ENCODE measurements around the gene BMERB1. TPM values are rescaled to one million over a fixed set of nuclear protein-coding genes. Genes with fewer than 3 reads are reported as not detected.
"Not testable (repeated sequence)": the region's sequence is repeated elsewhere in the genome, so short reads cannot be mapped to it uniquely, and the experiment has no call there.

Gene BMERB1
- total RNA-seq, 1 experiment from 2014 or later: 13.6 TPM

DNA sequence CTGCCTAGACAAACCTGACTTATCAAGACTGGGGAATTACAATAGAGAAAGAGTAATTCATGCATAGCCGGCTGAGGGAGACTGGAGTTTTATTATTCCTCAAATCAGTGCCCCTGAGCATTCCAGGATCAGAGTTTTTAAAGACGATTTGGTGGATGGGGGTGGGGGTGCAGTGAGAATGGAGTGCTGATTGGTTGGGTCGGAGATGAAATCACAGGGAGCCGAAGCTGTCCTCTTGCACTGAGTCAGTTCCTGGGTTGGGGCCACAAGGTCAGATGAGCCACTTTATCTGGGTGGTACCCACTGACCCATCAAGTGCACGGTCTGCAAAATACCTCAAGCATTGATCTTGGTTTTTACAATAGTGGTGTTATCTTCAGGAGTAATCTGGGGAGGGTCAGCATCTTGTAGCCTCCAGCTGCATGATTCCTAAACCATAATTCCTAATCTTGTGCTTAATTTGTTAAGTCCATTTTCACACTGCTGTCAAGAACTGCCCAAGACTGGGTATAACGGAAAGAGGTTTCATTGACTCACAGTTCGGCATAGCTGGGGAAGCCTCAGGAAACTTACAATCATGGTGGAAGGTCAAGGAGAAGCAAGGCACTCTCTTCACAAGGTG is 139.0 kb downstream of the BMERB1 start:
- ATAC-seq: no peak
- Mint-ChIP-seq H3K27me3 (ENCODE audit: low read depth) (no peaks in the 10 kb centered on the region), H3K36me3 (no peaks in the 10 kb centered on the region), H3K4me1 (peaks cover 25% of the 10 kb centered on the region), H3K27ac (no peak overlapping the region), H3K4me3 (no peak overlapping the region), H3K9me3 (peaks cover 10% of the 10 kb centered on the region)
- ChIA-PET POLR2A (no interaction called here), CTCF (no interaction called here)
- TF ChIP-seq JUN (CRISPR knock-in tag; IDR thresholded peaks at IDR 0.05) (no peak), MXD4 (CRISPR knock-in tag; IDR thresholded peaks at IDR 0.05; ENCODE audit: borderline replicate concordance) (no peak), OVOL2 (CRISPR knock-in tag; IDR thresholded peaks at IDR 0.05; ENCODE audit: borderline replicate concordance) (no peak), SMAD4 (CRISPR knock-in tag; IDR thresholded peaks at IDR 0.05) (no peak), SOX15 (CRISPR knock-in tag; IDR thresholded peaks at IDR 0.05) (no peak), PRRX2 (CRISPR knock-in tag; IDR thresholded peaks at IDR 0.05) (no peak), NFATC4 (CRISPR knock-in tag; IDR thresholded peaks at IDR 0.05) (no peak), NR3C1 (CRISPR knock-in tag; conservative IDR thresholded peaks at IDR 0.05; ENCODE audit: low read depth) (no peak), CBFB (CRISPR knock-in tag; IDR thresholded peaks at IDR 0.05; ENCODE audit: low read depth) (no peak), SP1 (CRISPR knock-in tag; conservative IDR thresholded peaks at IDR 0.05) (no peak)
- TF ChIP-seq, protein P1, sequence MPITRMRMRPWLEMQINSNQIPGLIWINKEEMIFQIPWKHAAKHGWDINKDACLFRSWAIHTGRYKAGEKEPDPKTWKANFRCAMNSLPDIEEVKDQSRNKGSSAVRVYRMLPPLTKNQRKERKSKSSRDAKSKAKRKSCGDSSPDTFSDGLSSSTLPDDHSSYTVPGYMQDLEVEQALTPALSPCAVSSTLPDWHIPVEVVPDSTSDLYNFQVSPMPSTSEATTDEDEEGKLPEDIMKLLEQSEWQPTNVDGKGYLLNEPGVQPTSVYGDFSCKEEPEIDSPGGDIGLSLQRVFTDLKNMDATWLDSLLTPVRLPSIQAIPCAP (CRISPR knock-in tag; IDR thresholded peaks at IDR 0.05): no peak
- TF ChIP-seq, protein P2, sequence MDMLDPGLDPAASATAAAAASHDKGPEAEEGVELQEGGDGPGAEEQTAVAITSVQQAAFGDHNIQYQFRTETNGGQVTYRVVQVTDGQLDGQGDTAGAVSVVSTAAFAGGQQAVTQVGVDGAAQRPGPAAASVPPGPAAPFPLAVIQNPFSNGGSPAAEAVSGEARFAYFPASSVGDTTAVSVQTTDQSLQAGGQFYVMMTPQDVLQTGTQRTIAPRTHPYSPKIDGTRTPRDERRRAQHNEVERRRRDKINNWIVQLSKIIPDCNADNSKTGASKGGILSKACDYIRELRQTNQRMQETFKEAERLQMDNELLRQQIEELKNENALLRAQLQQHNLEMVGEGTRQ (CRISPR knock-in tag; IDR thresholded peaks at IDR 0.05): no peak
- TF ChIP-seq, protein P3, sequence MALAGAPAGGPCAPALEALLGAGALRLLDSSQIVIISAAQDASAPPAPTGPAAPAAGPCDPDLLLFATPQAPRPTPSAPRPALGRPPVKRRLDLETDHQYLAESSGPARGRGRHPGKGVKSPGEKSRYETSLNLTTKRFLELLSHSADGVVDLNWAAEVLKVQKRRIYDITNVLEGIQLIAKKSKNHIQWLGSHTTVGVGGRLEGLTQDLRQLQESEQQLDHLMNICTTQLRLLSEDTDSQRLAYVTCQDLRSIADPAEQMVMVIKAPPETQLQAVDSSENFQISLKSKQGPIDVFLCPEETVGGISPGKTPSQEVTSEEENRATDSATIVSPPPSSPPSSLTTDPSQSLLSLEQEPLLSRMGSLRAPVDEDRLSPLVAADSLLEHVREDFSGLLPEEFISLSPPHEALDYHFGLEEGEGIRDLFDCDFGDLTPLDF (CRISPR knock-in tag; IDR thresholded peaks at IDR 0.05): no peak
- TF ChIP-seq, protein P4, sequence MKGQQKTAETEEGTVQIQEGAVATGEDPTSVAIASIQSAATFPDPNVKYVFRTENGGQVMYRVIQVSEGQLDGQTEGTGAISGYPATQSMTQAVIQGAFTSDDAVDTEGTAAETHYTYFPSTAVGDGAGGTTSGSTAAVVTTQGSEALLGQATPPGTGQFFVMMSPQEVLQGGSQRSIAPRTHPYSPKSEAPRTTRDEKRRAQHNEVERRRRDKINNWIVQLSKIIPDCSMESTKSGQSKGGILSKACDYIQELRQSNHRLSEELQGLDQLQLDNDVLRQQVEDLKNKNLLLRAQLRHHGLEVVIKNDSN (CRISPR knock-in tag; IDR thresholded peaks at IDR 0.05): no peak
- no peak for DNase-seq (ENCODE audit: low spot score)

DNA sequence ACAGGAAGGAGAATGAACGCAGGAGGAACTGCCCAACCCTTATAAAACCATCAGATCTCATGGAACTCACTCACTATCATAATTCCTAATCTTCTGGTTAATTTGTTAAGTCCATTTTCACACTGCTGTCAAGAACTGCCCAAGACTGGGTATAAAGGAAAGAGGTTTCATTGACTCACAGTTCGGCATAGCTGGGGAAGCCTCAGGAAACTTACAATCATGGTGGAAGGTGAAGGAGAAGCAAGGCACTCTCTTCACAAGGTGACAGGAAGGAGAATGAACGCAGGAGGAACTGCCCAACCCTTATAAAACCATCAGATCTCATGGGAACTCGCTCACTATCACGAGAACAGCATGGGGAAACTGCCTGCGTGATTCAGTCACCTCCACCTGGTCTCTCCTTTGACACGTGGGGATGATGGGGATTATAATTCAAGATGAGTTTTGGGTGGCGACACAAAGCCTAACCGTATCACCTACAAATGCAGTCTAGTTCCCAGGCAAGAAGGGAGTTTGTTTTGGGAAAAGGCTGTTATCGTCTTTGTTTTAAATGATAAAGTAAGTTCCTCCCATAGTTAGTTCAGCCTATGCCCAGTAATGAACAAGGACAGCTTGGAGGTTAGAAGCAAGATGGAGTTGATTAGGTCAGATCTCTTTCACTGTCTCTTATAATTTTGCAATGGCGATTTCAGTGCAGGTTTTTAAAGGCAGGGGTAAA is 139.7 kb downstream of the BMERB1 start:
- not testable (repeated sequence) for H3K4me3 Mint-ChIP-seq

DNA sequence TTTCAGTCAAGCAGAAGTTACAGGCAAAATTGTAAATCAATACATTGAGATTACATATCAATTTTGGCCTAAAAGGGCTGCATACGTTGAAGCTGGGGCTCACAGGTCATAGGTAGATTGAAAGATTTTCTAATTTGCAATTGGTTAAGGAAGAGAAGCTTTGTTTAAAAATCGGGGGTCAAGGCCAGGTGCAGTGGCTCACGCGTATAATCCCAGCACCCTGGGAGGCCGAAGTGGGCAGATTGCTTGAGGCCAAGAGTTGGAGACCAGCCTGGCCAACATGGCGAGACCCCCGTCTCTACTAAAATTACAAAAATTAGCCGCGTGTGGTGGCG is 140.2 kb downstream of the BMERB1 start:
- Mint-ChIP-seq H3K9me3 (peaks cover 10% of the 10 kb centered on the region), H3K36me3 (no peaks in the 10 kb centered on the region), H3K27me3 (ENCODE audit: low read depth) (no peaks in the 10 kb centered on the region), H3K27ac (no peak overlapping the region; the same call in 1 of the 2 replicates), H3K4me1 (peaks cover 25% of the 10 kb centered on the region), H3K4me3 (no peak overlapping the region)
- POLR2A ChIA-PET: no interaction called here
- CTCF ChIA-PET: no interaction called here
- DNase-seq (ENCODE audit: low spot score) (no peak), ATAC-seq (no peak)
- TF ChIP-seq ZNF423 (CRISPR knock-in tag; IDR thresholded peaks at IDR 0.05): no peak
- no peak for TF ChIP-seq RELA (CRISPR knock-in tag; IDR thresholded peaks at IDR 0.05; ENCODE audit: borderline replicate concordance)
- TF ChIP-seq, protein P5, sequence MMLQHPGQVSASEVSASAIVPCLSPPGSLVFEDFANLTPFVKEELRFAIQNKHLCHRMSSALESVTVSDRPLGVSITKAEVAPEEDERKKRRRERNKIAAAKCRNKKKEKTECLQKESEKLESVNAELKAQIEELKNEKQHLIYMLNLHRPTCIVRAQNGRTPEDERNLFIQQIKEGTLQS (CRISPR knock-in tag; conservative IDR thresholded peaks at IDR 0.05): no peak
- no peak for TF ChIP-seq TEAD4 (CRISPR knock-in tag; IDR thresholded peaks at IDR 0.05)
- no peak for TF ChIP-seq HMGA2 (CRISPR knock-in tag; IDR thresholded peaks at IDR 0.05)
- TF ChIP-seq ELF4 (CRISPR knock-in tag; IDR thresholded peaks at IDR 0.05; ENCODE audit: low read depth): no peak
- TF ChIP-seq CBFB (CRISPR knock-in tag; IDR thresholded peaks at IDR 0.05; ENCODE audit: low read depth): no peak
- TF ChIP-seq, protein P6, sequence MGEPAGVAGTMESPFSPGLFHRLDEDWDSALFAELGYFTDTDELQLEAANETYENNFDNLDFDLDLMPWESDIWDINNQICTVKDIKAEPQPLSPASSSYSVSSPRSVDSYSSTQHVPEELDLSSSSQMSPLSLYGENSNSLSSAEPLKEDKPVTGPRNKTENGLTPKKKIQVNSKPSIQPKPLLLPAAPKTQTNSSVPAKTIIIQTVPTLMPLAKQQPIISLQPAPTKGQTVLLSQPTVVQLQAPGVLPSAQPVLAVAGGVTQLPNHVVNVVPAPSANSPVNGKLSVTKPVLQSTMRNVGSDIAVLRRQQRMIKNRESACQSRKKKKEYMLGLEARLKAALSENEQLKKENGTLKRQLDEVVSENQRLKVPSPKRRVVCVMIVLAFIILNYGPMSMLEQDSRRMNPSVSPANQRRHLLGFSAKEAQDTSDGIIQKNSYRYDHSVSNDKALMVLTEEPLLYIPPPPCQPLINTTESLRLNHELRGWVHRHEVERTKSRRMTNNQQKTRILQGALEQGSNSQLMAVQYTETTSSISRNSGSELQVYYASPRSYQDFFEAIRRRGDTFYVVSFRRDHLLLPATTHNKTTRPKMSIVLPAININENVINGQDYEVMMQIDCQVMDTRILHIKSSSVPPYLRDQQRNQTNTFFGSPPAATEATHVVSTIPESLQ (CRISPR knock-in tag; IDR thresholded peaks at IDR 0.05): no peak
- TF ChIP-seq, protein P7, sequence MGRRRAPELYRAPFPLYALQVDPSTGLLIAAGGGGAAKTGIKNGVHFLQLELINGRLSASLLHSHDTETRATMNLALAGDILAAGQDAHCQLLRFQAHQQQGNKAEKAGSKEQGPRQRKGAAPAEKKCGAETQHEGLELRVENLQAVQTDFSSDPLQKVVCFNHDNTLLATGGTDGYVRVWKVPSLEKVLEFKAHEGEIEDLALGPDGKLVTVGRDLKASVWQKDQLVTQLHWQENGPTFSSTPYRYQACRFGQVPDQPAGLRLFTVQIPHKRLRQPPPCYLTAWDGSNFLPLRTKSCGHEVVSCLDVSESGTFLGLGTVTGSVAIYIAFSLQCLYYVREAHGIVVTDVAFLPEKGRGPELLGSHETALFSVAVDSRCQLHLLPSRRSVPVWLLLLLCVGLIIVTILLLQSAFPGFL (CRISPR knock-in tag; IDR thresholded peaks at IDR 0.05; ENCODE audit: borderline replicate concordance): no peak
- TF ChIP-seq, protein P8, sequence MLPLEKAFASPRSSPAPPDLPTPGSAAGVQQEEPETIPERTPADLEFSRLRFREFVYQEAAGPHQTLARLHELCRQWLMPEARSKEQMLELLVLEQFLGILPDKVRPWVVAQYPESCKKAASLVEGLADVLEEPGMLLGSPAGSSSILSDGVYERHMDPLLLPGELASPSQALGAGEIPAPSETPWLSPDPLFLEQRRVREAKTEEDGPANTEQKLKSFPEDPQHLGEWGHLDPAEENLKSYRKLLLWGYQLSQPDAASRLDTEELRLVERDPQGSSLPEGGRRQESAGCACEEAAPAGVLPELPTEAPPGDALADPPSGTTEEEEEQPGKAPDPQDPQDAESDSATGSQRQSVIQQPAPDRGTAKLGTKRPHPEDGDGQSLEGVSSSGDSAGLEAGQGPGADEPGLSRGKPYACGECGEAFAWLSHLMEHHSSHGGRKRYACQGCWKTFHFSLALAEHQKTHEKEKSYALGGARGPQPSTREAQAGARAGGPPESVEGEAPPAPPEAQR (CRISPR knock-in tag; IDR thresholded peaks at IDR 0.05): no peak

More for the DNA sequence above, 139.7 kb downstream of the BMERB1 start:
- ATAC-seq; DNase-seq (ENCODE audit: low spot score); CTCF ChIA-PET; H3K36me3 Mint-ChIP-seq; POLR2A ChIA-PET; H3K27me3 Mint-ChIP-seq (ENCODE audit: low read depth); H3K27ac Mint-ChIP-seq: not testable (repeated sequence)
- Mint-ChIP-seq H3K9me3 (peaks cover 10% of the 10 kb centered on the region), H3K4me1 (peaks cover 25% of the 10 kb centered on the region)
